ENCODE results near the gene AHCYL2. TPM values are rescaled to one million over a fixed set of nuclear protein-coding genes. Genes with fewer than 3 reads are reported as not detected.

The AHCYL2 gene
- total RNA-seq, 1 experiment from 2014 or later: 17.0 TPM

GRCh38 chr7:129262324-129262723 lies 37.5 kb downstream of the AHCYL2 start:
- no peak overlapping the region for H3K4me2 ChIP-seq (ENCODE audit: low read length)
- no peaks in the 10 kb centered on the region for H3K36me3 ChIP-seq (ENCODE audit: control insufficient read depth in 1 of 2, insufficient read depth in 2 of 2, low read length in 2 of 2)
- intact Hi-C loops (cut with micrococcal nuclease): no loop called here
- H3K9me2 ChIP-seq (ENCODE audit: insufficient read depth): no peaks in the 10 kb centered on the region
- H3K79me2 ChIP-seq (ENCODE audit: insufficient read depth, low read length): no peaks in the 10 kb centered on the region
- H3K9ac ChIP-seq (ENCODE audit: low read length): no peak overlapping the region
- ATAC-seq: no peak
- ChIA-PET CTCF (no interaction called here), RAD21 (ENCODE audit: low non-redundant PET in 1 of 2, low total read pairs in 2 of 2, uncharacterized antibody in 2 of 2, unreplicated experiment in 2 of 2) (no interaction called here), POLR2A (no interaction called here)
- no peaks in the 10 kb centered on the region for H3K9me3 ChIP-seq (ENCODE audit: control insufficient read depth in 1 of 2, insufficient read depth in 1 of 2, low read depth in 1 of 2, low read length in 2 of 2)
- H2AFZ ChIP-seq (ENCODE audit: low read depth, low read length, poor library complexity, severe bottlenecking): no peak overlapping the region
- no peak for TF ChIP-seq JUND (IDR thresholded peaks at IDR 0.05)
- no peak for TF ChIP-seq EGR1 (IDR thresholded peaks at IDR 0.05; ENCODE audit: low read depth)
- no peak for TF ChIP-seq RAD21 (IDR thresholded peaks at IDR 0.05; ENCODE audit: low read depth)
- no peak for TF ChIP-seq YY1 (IDR thresholded peaks at IDR 0.05; ENCODE audit: extremely low read depth, insufficient replicate concordance, low read depth, low read length)
- TF ChIP-seq CBX3 (IDR thresholded peaks at IDR 0.05; ENCODE audit: low read depth): no peak
- no peak for TF ChIP-seq CTCF (IDR thresholded peaks at IDR 0.05 in 2 of 3, conservative IDR thresholded peaks at IDR 0.05 in 1 of 3; ENCODE audit: borderline replicate concordance in 1 of 3, insufficient read depth in 1 of 3, low read depth in 2 of 3, low read length in 2 of 3)
- TF ChIP-seq FOSL1 (IDR thresholded peaks at IDR 0.05; ENCODE audit: low read depth): no peak
- TF ChIP-seq ZBTB33 (IDR thresholded peaks at IDR 0.05; ENCODE audit: extremely low read depth, insufficient replicate concordance, low read length): no peak
- TF ChIP-seq TCF7L2 (IDR thresholded peaks at IDR 0.05; ENCODE audit: borderline replicate concordance, extremely low read depth, insufficient read depth, insufficient read length): no peak
- no peak for TF ChIP-seq SRF (IDR thresholded peaks at IDR 0.05; ENCODE audit: low read depth)
- TF ChIP-seq CEBPB (IDR thresholded peaks at IDR 0.05; ENCODE audit: low read depth): no peak
- TF ChIP-seq EZH2 (IDR thresholded peaks at IDR 0.05): no peak
- no peak for TF ChIP-seq POLR2A (IDR thresholded peaks at IDR 0.05; ENCODE audit: borderline replicate concordance, extremely low read depth, insufficient read depth, insufficient read length)
- no peak for TF ChIP-seq ELF1 (IDR thresholded peaks at IDR 0.05; ENCODE audit: borderline replicate concordance, low read depth)
- TF ChIP-seq REST (IDR thresholded peaks at IDR 0.05; ENCODE audit: low read depth): no peak
- no peak for TF ChIP-seq SP1 (IDR thresholded peaks at IDR 0.05; ENCODE audit: low read depth)
- TF ChIP-seq EZH2phosphoT487 (IDR thresholded peaks at IDR 0.05; ENCODE audit: borderline replicate concordance): no peak
- no peak for TF ChIP-seq SIN3A (IDR thresholded peaks at IDR 0.05; ENCODE audit: low read depth)
- TF ChIP-seq ZFX (IDR thresholded peaks at IDR 0.05): no peak
- TF ChIP-seq POLR2AphosphoS5 (IDR thresholded peaks at IDR 0.05; ENCODE audit: low read depth, low read length): no peak
- no peaks in the 10 kb centered on the region for H3K27me3 ChIP-seq (ENCODE audit: insufficient read depth, low read length)
- H3K4me3 ChIP-seq (replicated peaks in 1 of 2; ENCODE audit: low read depth in 1 of 2, low read length in 2 of 2): no peak overlapping the region
- DNase-seq (ENCODE audit: low read depth, low spot score): no peak
- H4K20me1 ChIP-seq (ENCODE audit: insufficient read depth): no peaks in the 10 kb centered on the region
- no TSS peak for BruUV-seq (replicated peaks)
- peaks cover 0 to 12% of the 10 kb centered on the region in 2 experiments; a peak in 1 of 4 replicates for H3K4me1 ChIP-seq (ENCODE audit: control insufficient read depth in 1 of 2, insufficient read depth in 2 of 2, low read length in 2 of 2)
- H3K27ac ChIP-seq (ENCODE audit: low read depth, low read length): no peak overlapping the region

All from HCT116 (cell line).